Motor neuron (in vitro differentiated cells): ENCODE measurements around the gene MAST3. TPM values are rescaled to one million over a fixed set of nuclear protein-coding genes. Genes with fewer than 3 reads are reported as not detected.
A peak's percentile ranks its signal among the peaks of the same experiment; 100 is the strongest.
"Not testable (repeated sequence)": the region's sequence is repeated elsewhere in the genome, so short reads cannot be mapped to it uniquely, and the experiment has no call there.

Source experiments
- ATAC-seq, 8 experiments: fragments of 200-7000 bp; cut with Tn5 transposase; replicated peaks in 6 of 8; 2 replicates each; pipeline ENCODE4 v1.8.0; 2021; ENCODE audit warnings: mild to moderate bottlenecking in 8 of 8, moderate library complexity in 8 of 8
- H3K27ac ChIP-seq, 2 donors: fragments of 250-450 bp; sonication (Bioruptor Pico); 2 replicates each; pipeline ENCODE4 v1.9.0; 2021; ENCODE audit warnings: antibody characterized with exemption in 2 of 2, mild to moderate bottlenecking in 2 of 2, moderate library complexity in 1 of 2
- H3K4me1 ChIP-seq, 2 donors: fragments of 250-450 bp; sonication (Bioruptor Pico); replicated peaks in 1 of 2; 2 replicates each; pipeline ENCODE4 v1.6.1; 2021; ENCODE audit warnings: antibody characterized with exemption in 2 of 2, mild to moderate bottlenecking in 2 of 2, moderate library complexity in 1 of 2
- H3K4me3 ChIP-seq, 5 donors: fragments of 250-450 bp; sonication (Bioruptor Pico); 2 replicates each; pipeline ENCODE4 v1.9.0; 2021; ENCODE audit warnings: antibody characterized with exemption in 5 of 5, mild to moderate bottlenecking in 5 of 5, moderate library complexity in 4 of 5
- WGBS, 10 experiments: fragments of 450-650 bp; shearing (Covaris generic); methylation state at CpG; one replicate each; pipeline ENCODE4 v1.0.0; 2022; 5-methylcytosine and 5-hydroxymethylcytosine counted together
- in situ Hi-C, 9 experiments: fragments of 400-800 bp; cut with MboI; loops; one replicate each; pipeline ENCODE4 v1.15.0; 2021; ENCODE audit warnings: low sequenced_read_pairs in 9 of 9, low pct_unique_long_range_greater_than_20kb in 2 of 9; ENCODE audit not compliant: unreplicated experiment in 9 of 9
- total RNA-seq, 8 experiments: library from RNA; unstranded; fragments of 300-600 nt; gene quantifications; 2 replicates each; pipeline versions ENCODE4 v1.2.3 to v1.2.4, GENCODE V29; 2022

Gene MAST3
- total RNA-seq, 8 experiments from 2014 or later = 3.3 to 11.7 (median 5.8) TPM

GRCh38 chr19:18090545-18091216 lies 6.9 kb upstream of the MAST3 start:
- WGBS, 10 experiments = 21 to 93% (median 80%) methylated on average over 1 to 9 of the region's 12 CpGs; no CpG with 5 or more reads in 4 of the 10 experiments
- Histone ChIP-seq H3K4me3 (no peak overlapping the region), H3K4me1 (no peaks in the 10 kb centered on the region), H3K27ac (no peak overlapping the region)
- ATAC-seq = no peak
- in situ Hi-C loops = no loop called here

DNA sequence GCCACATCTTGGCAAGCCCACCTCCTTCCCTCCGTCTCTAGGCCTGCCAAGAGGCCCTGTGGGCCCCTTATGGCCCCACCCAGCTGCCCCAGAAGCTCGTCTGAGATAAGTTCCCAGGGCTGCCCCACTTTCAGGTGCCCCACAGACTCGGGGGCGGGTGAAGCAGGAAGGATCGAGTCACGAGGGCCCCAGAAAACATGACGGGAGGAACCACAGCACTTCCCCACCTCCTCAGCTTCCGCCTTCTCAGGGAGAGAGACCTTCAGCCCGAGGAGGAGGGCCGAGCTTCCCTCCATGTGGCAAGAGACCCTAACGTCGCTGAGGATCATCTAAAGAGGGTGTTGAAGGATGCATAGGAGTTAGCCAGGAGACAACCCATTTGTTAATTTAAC lies 6.4 kb upstream of the MAST3 start:
- in situ Hi-C loops = no loop called here
- Histone ChIP-seq H3K4me1 (no peaks in the 10 kb centered on the region), H3K4me3 (no peak overlapping the region), H3K27ac (no peak overlapping the region)
- no peak for ATAC-seq
- 10 to 79% (median 70%) methylated on average over 2 to 7 of the region's 12 CpGs; no CpG with 5 or more reads in 3 of the 10 experiments for WGBS, 10 experiments

GRCh38 chr19:18093439-18094161 lies 4.0 kb upstream of the MAST3 start:
- in situ Hi-C loops = no loop called here
- H3K4me1 ChIP-seq = peaks cover 0 to 6% of the 10 kb centered on the region in 2 donors
- H3K4me3 ChIP-seq = no peak overlapping the region
- ATAC-seq = peak in 3 of 8 experiments; percentile 5 to 39 (median 24)
- H3K27ac ChIP-seq = no peak overlapping the region
- WGBS, 10 experiments = 44 to 100% (median 88%) methylated on average over 1 to 4 of the region's 6 CpGs; no CpG with 5 or more reads in 2 of the 10 experiments

DNA sequence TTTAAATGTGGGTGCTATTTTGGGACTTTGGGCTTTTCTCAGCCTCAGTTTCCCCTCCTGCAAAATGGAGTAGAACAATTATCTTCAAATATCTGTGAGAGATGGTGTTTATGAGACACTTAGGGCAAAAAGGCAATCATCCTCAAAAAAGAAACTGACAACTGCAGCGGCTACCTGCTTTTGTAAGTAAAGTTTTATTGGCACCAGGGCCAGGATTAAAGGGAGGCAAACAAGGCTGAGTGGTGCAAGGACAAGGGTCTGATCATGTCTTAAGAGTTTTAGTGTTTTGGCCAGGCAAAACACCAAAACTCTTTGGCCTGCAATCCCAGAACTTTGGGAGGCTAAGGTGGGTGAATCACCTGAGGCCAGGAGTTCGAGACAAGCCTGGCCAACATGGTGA lies 1.3 kb upstream of the MAST3 start:
- WGBS, 10 experiments = 0 to 100% (median 89%) methylated on average over 1 to 2 of the region's 2 CpGs; no CpG with 5 or more reads in 1 of the 10 experiments
- no peak for ATAC-seq
- in situ Hi-C loops = no loop called here
- H3K27ac ChIP-seq = no peak overlapping the region
- no peak overlapping the region for H3K4me3 ChIP-seq
- peaks cover 7 to 19% of the 10 kb centered on the region in 2 donors for H3K4me1 ChIP-seq

DNA sequence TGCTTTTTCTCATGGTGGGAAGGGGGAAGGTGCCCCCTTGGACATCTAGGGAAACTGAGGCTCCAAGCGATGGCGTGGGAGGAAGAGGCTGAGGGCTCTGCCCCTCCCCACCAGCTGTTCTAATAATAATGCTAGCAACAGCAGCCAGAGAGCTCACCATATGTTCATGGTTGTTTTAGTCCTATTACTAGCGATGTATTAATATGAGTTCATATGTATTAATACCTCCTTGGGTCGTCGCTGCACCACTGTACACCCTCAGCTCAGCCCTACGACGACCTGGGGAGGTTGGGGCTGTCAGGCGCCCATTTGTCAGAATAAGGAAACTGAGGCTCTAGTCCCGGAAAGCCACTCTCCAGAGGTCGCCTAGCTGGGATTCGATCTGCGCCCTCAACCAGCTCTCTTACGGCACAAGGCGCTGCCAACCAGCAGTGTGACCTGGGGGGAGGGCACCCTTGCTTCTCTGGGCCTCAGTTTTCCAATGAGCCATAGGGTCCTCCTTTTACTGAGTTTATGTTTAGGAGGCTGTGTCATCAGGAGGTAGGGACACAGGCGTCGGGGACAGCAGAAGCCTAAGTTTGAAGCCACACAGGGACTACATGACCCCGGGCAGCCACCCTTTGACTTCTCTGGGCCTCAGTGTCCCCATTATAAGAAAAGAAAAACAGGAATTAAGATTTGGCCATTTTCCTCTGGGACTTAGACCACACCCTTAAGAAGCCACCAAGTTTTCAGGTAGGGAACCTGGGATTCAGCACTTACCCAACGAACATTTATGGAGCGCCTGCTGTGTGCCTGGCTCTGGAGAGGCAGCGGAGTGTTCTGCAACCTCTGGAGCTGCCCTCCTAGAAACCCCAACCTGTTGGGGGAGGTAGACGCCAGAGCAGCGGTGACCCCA lies 664 bp downstream of the MAST3 start:
- in situ Hi-C loops = no loop called here
- no peak overlapping the region for H3K27ac ChIP-seq
- H3K4me3 ChIP-seq = peak overlapping the region in 4 of 5 donors; percentile 20 to 32 (median 28)
- 20 to 41% (median 39%) methylated on average over 1 to 13 of the region's 22 CpGs; no CpG with 5 or more reads in 3 of the 10 experiments for WGBS, 10 experiments
- H3K4me1 ChIP-seq = peaks cover 7 to 19% of the 10 kb centered on the region in 2 donors
- ATAC-seq = peak in 1 of 8 experiments; percentile 12

- peaks cover 13 to 25% of the 10 kb centered on the region in 2 donors for H3K4me1 ChIP-seq
- 8 to 100% (median 33%) methylated on average over 1 to 4 of the region's 34 CpGs; no CpG with 5 or more reads in 5 of the 10 experiments for WGBS, 10 experiments
- in situ Hi-C loops = no loop called here
- ATAC-seq = peak in 2 of 8 experiments; percentile 2 to 7
- no peak overlapping the region for H3K4me3 ChIP-seq
- no peak overlapping the region for H3K27ac ChIP-seq
Measured at GRCh38 chr19:18098891-18099622, 1.5 kb downstream of the MAST3 start.

DNA sequence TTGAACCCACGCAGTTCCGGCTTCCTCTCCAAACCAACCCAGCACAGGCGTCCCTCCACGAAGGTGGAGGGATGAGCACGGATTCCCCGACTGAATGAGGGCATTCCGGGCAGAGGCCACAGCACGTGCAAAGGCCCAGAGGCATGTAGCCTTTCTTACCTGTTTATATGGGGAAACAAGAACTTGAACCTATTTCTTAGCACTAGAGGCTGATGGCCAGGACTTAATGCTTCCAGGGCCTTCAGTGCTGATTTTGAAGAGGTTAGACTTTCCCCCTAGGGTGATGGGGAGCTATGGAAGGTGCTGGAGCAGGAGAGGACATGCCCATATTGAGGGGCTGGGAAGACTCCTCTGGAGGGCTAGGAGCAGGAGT lies 2.0 kb downstream of the MAST3 start:
- in situ Hi-C loops = no loop called here
- ATAC-seq = no peak
- H3K4me3 ChIP-seq = no peak overlapping the region
- 60 to 97% (median 73%) methylated on average over 2 to 5 of the region's 8 CpGs; no CpG with 5 or more reads in 5 of the 10 experiments for WGBS, 10 experiments
- H3K27ac ChIP-seq = no peak overlapping the region
- H3K4me1 ChIP-seq = peaks cover 15 to 26% of the 10 kb centered on the region in 2 donors

DNA sequence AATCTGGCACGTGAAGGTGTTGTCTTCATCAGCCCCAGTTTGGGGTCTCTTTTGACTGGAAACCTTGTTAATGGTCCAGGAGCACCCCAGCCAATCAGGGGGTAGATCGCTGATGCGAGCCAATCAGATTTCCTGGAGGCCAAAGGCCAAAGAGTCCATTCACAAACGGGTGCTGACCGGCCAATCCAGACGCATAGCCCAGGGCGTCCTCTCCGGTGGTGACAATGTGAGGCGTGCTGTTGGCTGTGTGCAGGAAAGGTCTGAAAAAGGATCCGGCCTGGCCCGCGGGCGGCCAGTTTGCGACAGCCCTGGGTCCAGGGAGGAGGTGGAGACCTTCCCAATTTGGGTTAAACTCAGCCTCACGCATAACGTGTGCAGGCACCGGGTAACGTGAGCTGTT lies 3.1 kb downstream of the MAST3 start:
- H3K4me1 ChIP-seq = peaks cover 18 to 29% of the 10 kb centered on the region in 2 donors
- no peak for ATAC-seq
- H3K4me3 ChIP-seq = no peak overlapping the region
- no peak overlapping the region for H3K27ac ChIP-seq
- in situ Hi-C loops = no loop called here
- 0 to 82% (median 40%) methylated on average over 1 to 11 of the region's 18 CpGs; no CpG with 5 or more reads in 2 of the 10 experiments for WGBS, 10 experiments

DNA sequence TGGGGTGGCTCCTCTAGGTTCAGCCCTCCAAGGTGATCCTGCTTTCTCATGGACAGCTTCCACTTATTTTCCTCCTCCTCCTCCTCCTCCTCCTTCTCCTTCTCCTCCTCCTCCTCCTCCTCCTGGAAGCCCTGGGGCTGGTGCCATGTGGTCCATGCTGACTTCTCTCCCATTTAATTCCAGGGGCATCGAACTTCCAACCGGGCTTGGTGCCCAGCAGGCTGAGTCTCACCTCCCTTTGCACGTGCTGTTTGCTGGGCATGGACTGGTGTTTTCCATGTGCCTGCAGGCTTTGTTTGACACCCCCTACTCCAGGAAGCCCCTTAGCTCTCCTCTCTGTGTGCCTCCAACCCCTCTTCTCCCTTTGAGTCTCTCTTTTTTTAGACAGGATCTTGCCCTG lies 3.7 kb downstream of the MAST3 start:
- ATAC-seq = no peak
- in situ Hi-C loops = no loop called here
- H3K4me3 ChIP-seq = no peak overlapping the region
- 30 to 60% methylated on average over 1 to 2 of the region's 3 CpGs; no CpG with 5 or more reads in 8 of the 10 experiments for WGBS, 10 experiments
- H3K27ac ChIP-seq = no peak overlapping the region
- peaks cover 18 to 29% of the 10 kb centered on the region in 2 donors for H3K4me1 ChIP-seq

- Histone ChIP-seq H3K4me3 (no peak overlapping the region), H3K4me1 (peaks cover 18 to 25% of the 10 kb centered on the region in 2 donors), H3K27ac (peak overlapping the region in 1 of 2 donors; percentile 87)
- 33 to 100% (median 81%) methylated on average over 1 to 7 of the region's 15 CpGs for WGBS, 10 experiments
- in situ Hi-C loops = no loop called here
- no peak for ATAC-seq
Measured at GRCh38 chr19:18102916-18103542, 5.5 kb downstream of the MAST3 start.

- 0 to 100% (median 68%) methylated on average over 1 to 5 of the region's 5 CpGs; no CpG with 5 or more reads in 5 of the 10 experiments for WGBS, 10 experiments
- Histone ChIP-seq H3K4me3 (peak overlapping the region; percentile 23 to 30 (median 27)), H3K4me1 (peaks cover 18 to 24% of the 10 kb centered on the region in 2 donors), H3K27ac (peak overlapping the region; percentile 72 to 82)
- in situ Hi-C loops = no loop called here
- ATAC-seq = no peak
Measured at GRCh38 chr19:18104793-18105131, 7.2 kb downstream of the MAST3 start.

DNA sequence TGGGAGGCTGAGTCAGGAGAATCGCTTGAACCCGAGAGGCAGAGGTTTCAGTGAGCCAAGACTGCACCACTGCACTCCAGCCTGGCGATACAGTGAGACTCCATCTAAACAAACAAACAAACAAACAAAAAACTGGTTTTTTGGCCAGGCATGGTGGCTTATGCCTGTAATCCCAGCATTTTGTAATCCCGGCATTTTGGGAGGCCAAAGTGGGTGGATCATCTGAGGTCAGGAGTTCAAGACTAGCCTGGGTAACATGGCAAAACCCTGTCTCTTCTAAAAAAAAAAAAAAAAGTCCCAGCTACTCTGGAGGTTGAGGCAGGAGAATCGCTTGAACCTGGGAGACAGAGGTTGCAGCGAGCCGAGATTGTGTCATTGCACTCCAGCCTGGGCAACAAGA lies 7.7 kb downstream of the MAST3 start:
- WGBS, 10 experiments = 67 to 100% (median 79%) methylated on average over 1 to 4 of the region's 7 CpGs; no CpG with 5 or more reads in 3 of the 10 experiments
- H3K4me3 ChIP-seq, H3K27ac ChIP-seq, ATAC-seq, in situ Hi-C loops: not testable (repeated sequence)
- H3K4me1 ChIP-seq = peaks cover 18 to 24% of the 10 kb centered on the region in 2 donors
